GM06990 (cell line): Measurements from ENCODE around the gene KRT77.
A peak's percentile ranks its signal among the peaks of the same experiment; 100 is the strongest.

Experiments used
- DNase-seq: peaks from one replicate; pipeline ENCODE4 v3.0.0-alpha.2; 2011; ENCODE audit not compliant: insufficient read length; ENCODE audit errors: extremely low read depth
- H3K27me3 ChIP-seq: replicated peaks from 2 replicates; pipeline ENCODE4 v1.6.0; 2011; ENCODE audit warnings: low read length; ENCODE audit not compliant: control insufficient read depth, insufficient read depth
- H3K36me3 ChIP-seq: 2 replicates; pipeline ENCODE4 v1.5.1; 2011; ENCODE audit warnings: low read length; ENCODE audit not compliant: control insufficient read depth, insufficient read depth
- H3K4me3 ChIP-seq: replicated peaks from 2 replicates; pipeline ENCODE4 v1.5.1; 2011; ENCODE audit warnings: low read depth, mild to moderate bottlenecking, control low read depth, low read length
- CTCF ChIP-seq: IDR thresholded peaks from 2 replicates; pipeline ENCODE4 v1.5.1; 2011; ENCODE audit warnings: low read length, control low read depth, mild to moderate bottlenecking, inconsistent platforms; ENCODE audit not compliant: insufficient read depth, poor library complexity, severe bottlenecking

KRT77 gene

DNA sequence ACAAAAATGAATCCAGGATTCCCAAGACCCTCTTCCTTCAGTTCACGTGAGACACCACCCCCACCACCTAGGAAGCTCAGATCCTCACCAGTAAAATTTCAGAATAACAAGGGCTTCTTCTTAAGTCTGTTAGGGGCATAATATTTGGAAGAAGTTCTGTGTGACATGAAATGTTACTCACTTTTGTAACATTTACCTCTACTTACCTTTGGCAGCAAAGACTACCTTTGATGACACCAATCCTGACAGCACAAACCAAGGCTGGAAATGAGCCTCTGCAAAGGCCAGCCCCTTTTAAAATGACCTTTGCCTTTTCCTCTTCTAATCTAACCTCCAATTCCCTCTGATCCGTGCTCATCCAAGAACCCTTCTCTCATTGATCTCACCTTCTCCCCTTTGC is 19.4 kb upstream of the KRT77 start:
- TF ChIP-seq CTCF: no peak
- Histone ChIP-seq H3K36me3 (no peaks in the 10 kb centered on the region), H3K4me3 (no peak overlapping the region), H3K27me3 (no peaks in the 10 kb centered on the region; the same call in 1 of the 2 replicates)
- DNase-seq: no peak

- DNase-seq: no peak
- no peaks in the 10 kb centered on the region for H3K36me3 ChIP-seq
- H3K4me3 ChIP-seq: no peak overlapping the region
- TF ChIP-seq CTCF: no peak
- H3K27me3 ChIP-seq: no peaks in the 10 kb centered on the region; the same call in 1 of the 2 replicates
Observed at GRCh38 chr12:52721838-52722470, 18.6 kb upstream of the KRT77 start.

DNA sequence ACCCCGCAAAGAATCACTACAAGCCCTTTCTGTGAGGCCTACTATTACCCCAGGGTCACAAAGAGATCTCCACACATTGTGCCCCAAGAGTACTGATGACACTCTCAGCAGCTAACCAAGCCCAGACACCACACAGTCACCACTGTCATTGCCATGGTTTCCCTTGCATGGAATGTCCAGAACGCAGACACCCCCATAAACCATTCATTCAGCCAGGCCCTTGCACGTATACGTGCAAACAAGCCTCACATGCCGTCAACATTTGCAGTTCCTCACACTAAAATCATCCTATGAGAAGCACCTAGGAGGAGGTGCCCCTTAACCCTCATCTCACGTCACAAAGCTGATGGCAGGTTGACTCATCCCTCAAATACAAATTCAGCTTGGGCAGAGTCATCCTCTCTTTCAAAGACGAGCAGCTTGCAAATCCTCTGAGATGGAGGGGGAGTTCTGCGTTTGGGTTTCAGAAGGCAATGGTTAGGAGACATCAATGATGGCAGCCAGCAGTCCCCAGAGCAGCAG is 17.1 kb upstream of the KRT77 start:
- Histone ChIP-seq H3K36me3 (no peaks in the 10 kb centered on the region), H3K4me3 (no peak overlapping the region), H3K27me3 (peaks cover 3% of the 10 kb centered on the region; the same call in 1 of the 2 replicates)
- TF ChIP-seq CTCF: no peak
- DNase-seq: no peak

DNA sequence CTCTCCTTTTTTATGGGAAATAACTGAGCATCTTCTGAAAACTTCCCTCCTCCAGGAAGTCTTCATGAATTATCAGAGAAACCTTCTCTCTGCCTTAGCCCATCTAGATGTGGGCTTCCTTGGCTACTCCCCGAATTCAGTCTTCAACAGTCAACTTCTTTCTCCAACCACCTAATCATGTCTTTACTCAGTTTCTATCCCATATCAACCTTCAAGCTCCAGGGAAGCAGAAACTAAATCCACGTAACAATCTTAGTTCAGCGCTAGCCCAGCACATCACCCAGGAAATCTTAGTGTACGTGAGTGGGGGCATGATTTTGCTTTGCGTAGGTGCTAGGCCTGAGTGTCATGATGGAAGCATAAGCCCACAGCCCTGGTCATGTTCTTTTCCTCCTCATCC is 12.7 kb upstream of the KRT77 start:
- DNase-seq: no peak
- no peak overlapping the region for H3K4me3 ChIP-seq
- TF ChIP-seq CTCF: no peak
- no peaks in the 10 kb centered on the region for H3K36me3 ChIP-seq
- H3K27me3 ChIP-seq: peaks cover 3% of the 10 kb centered on the region; the same call in 1 of the 2 replicates

- H3K4me3 ChIP-seq: no peak overlapping the region
- DNase-seq: no peak
- peaks cover 3% of the 10 kb centered on the region; the same call in 1 of the 2 replicates for H3K27me3 ChIP-seq
- TF ChIP-seq CTCF: peak; percentile 30
- no peaks in the 10 kb centered on the region for H3K36me3 ChIP-seq
Observed at GRCh38 chr12:52715416-52715815, 12.1 kb upstream of the KRT77 start.
